KMS-11 (cell line): ENCODE data around the gene MRTFB.

Source experiments
- H2AFZ ChIP-seq: fragments of 200-600 bp; sonication (generic); 2 replicates; pipeline ENCODE4 v1.6.1; 2016; ENCODE audit warnings: antibody characterized with exemption, mixed run types, low read depth
- H3K27ac ChIP-seq: fragments of 200-600 bp; sonication (generic); 2 replicates; pipeline ENCODE4 v1.6.1; 2016; ENCODE audit warnings: mild to moderate bottlenecking, mixed run types
- H3K27me3 ChIP-seq: fragments of 200-600 bp; sonication (generic); 2 replicates; pipeline ENCODE4 v1.6.1; 2017; ENCODE audit warnings: mild to moderate bottlenecking, low read depth, mixed run types, moderate library complexity; ENCODE audit not compliant: insufficient read depth
- H3K36me3 ChIP-seq: fragments of 200-600 bp; sonication (generic); 2 replicates; pipeline ENCODE4 v1.6.1; 2017; ENCODE audit warnings: mild to moderate bottlenecking, mixed run types; ENCODE audit not compliant: insufficient read depth
- H3K4me1 ChIP-seq: fragments of 200-600 bp; sonication (generic); 2 replicates; pipeline ENCODE4 v1.6.1; 2016; ENCODE audit warnings: mild to moderate bottlenecking, low read depth, mixed run types; ENCODE audit not compliant: poor library complexity, severe bottlenecking
- H3K4me2 ChIP-seq: fragments of 200-600 bp; sonication (generic); 2 replicates; pipeline ENCODE4 v1.7.0; 2016; ENCODE audit warnings: mild to moderate bottlenecking, mixed run types
- H3K4me3 ChIP-seq: fragments of 200-600 bp; sonication (generic); IDR thresholded peaks from 2 replicates; pipeline ENCODE4 v1.6.1; 2017; ENCODE audit warnings: low read depth, low read length, mixed read lengths; ENCODE audit not compliant: insufficient read depth
- H3K79me2 ChIP-seq: fragments of 200-600 bp; sonication (generic); 2 replicates; pipeline ENCODE4 v1.6.1; 2016; ENCODE audit warnings: low read depth, mixed run types; ENCODE audit not compliant: insufficient read depth
- H3K9ac ChIP-seq: fragments of 200-600 bp; sonication (generic); 2 replicates; pipeline ENCODE4 v1.6.1; 2016; ENCODE audit warnings: mild to moderate bottlenecking, mixed run types
- H4K20me1 ChIP-seq: fragments of 200-600 bp; sonication (generic); 2 replicates; pipeline ENCODE4 v1.6.1; 2016; ENCODE audit warnings: mild to moderate bottlenecking, mixed run types; ENCODE audit not compliant: insufficient read depth
- TF ChIP-seq, protein P1 (sequence below): fragments of 200-600 bp; sonication (generic); conservative IDR thresholded peaks from 2 replicates; pipeline ENCODE4 v1.6.1; 2017; ENCODE audit warnings: low read depth, mild to moderate bottlenecking, antibody characterized with exemption, low read length, moderate library complexity, mixed read lengths

MRTFB gene

DNA sequence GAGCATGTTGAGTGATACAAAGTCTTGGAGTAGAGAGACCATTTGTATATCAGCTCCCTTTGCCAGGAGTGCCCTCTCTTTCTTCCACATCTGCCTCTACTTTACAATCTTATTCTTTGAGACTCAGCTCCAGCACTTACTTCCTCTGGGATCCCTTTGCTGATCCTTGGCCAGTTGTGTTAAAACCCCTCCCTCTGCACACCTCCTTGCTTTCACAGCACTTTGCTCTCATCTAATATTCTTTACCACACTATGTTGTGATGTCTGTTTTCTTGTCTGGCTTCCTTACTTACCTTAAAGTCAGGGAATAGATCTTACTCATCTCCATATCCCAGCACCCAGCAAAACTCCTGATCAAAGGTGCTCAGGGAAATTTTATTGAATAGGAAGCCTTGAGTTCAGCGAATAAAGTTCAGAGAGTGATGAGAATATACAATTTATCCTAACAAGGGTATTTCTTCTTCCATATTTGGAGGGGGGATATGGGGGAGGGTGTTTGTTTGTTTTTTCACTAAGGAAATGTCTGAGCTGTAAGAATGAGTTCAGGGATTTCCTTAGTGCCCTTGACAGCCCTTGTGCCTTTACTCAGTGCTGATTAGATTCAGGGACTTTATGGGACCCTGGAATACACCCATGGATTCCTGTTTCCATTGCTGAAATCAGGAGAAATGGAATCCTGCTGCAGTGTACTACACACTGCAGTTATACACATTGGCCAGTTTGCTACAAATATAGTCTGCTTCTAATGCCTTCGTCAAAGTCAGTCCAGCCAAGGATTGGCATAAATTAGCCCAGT is 32.0 kb downstream of the MRTFB start:
- peaks cover 14% of the 10 kb centered on the region; the same call in 1 of the 2 replicates for H3K79me2 ChIP-seq
- H3K9ac ChIP-seq = no peak overlapping the region
- H3K27ac ChIP-seq = no peak overlapping the region

DNA sequence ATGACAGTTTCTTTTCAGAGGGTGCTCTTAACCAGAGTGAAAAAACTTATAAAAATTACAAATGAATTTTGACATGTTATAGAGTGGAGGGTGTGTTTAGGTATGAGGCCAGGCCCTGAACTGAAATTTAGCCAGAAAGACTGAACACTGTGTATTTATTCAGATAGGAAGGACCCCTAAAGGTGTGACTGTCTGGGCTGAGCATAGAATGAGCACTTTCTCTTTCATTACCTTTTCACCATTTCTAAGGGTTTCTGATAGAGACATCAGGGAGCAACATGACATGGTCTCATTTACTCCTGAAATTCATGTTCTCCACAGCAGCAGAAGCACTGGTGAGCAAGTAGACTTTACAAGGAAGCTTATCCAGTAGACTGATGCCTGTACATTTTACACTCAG is 32.9 kb downstream of the MRTFB start:
- no peak overlapping the region for H2AFZ ChIP-seq
- no peak overlapping the region for H3K4me2 ChIP-seq
- H4K20me1 ChIP-seq = no peaks in the 10 kb centered on the region
- no peaks in the 10 kb centered on the region for H3K27me3 ChIP-seq
- no peaks in the 10 kb centered on the region for H3K36me3 ChIP-seq
- no peak overlapping the region for H3K27ac ChIP-seq
- H3K79me2 ChIP-seq = peaks cover 13% of the 10 kb centered on the region; the same call in 1 of the 2 replicates
- H3K4me1 ChIP-seq = peaks cover 30% of the 10 kb centered on the region
- H3K9ac ChIP-seq = no peak overlapping the region
- TF ChIP-seq, protein P1, sequence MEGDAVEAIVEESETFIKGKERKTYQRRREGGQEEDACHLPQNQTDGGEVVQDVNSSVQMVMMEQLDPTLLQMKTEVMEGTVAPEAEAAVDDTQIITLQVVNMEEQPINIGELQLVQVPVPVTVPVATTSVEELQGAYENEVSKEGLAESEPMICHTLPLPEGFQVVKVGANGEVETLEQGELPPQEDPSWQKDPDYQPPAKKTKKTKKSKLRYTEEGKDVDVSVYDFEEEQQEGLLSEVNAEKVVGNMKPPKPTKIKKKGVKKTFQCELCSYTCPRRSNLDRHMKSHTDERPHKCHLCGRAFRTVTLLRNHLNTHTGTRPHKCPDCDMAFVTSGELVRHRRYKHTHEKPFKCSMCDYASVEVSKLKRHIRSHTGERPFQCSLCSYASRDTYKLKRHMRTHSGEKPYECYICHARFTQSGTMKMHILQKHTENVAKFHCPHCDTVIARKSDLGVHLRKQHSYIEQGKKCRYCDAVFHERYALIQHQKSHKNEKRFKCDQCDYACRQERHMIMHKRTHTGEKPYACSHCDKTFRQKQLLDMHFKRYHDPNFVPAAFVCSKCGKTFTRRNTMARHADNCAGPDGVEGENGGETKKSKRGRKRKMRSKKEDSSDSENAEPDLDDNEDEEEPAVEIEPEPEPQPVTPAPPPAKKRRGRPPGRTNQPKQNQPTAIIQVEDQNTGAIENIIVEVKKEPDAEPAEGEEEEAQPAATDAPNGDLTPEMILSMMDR = no peak
- H3K4me3 ChIP-seq = no peak overlapping the region

More for the DNA sequence above, 32.0 kb downstream of the MRTFB start:
- no peaks in the 10 kb centered on the region for H4K20me1 ChIP-seq
- no peak overlapping the region for H3K4me3 ChIP-seq
- H3K4me2 ChIP-seq = no peak overlapping the region
- no peak overlapping the region for H2AFZ ChIP-seq
- H3K4me1 ChIP-seq = peaks cover 30% of the 10 kb centered on the region
- TF ChIP-seq, protein P1 = no peak
- H3K27me3 ChIP-seq = no peaks in the 10 kb centered on the region
- H3K36me3 ChIP-seq = no peaks in the 10 kb centered on the region

DNA sequence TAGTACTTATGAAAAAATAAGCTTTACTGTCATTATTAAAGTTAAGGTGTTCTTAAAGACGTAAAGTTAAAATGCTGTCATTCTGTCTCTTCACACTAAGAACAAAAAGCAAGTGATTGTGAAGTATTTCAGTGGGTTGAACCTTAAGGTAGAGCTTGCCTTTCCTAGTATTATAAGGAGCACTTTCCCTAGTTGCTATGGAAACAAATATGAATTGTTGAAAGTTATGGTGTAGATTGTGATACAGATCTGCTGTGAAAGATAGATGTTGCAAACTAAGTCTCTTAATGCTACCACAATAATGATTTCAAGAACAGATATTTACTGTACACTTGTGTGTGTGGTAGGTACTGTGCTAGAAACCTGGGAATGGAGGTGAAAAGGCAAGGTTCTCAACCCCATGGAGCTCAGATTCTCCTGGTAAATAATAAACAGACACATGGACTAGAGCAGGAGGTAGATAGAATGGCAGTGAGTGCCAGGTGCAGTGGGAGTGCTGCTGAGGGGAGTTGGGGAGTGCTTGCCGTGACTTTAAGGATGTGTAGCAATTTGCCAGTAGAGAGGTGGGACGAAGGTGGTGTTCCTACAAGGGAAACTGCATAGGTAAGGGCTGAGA is 34.7 kb downstream of the MRTFB start:
- H4K20me1 ChIP-seq = no peaks in the 10 kb centered on the region
- no peak overlapping the region for H3K9ac ChIP-seq
- no peaks in the 10 kb centered on the region for H3K27me3 ChIP-seq
- no peak overlapping the region for H2AFZ ChIP-seq
- no peak overlapping the region for H3K4me2 ChIP-seq
- H3K36me3 ChIP-seq = no peaks in the 10 kb centered on the region
- H3K79me2 ChIP-seq = no peaks in the 10 kb centered on the region; the same call in 1 of the 2 replicates
- H3K27ac ChIP-seq = no peak overlapping the region
- H3K4me3 ChIP-seq = no peak overlapping the region
- peaks cover 23% of the 10 kb centered on the region for H3K4me1 ChIP-seq
- TF ChIP-seq, protein P1 = no peak

DNA sequence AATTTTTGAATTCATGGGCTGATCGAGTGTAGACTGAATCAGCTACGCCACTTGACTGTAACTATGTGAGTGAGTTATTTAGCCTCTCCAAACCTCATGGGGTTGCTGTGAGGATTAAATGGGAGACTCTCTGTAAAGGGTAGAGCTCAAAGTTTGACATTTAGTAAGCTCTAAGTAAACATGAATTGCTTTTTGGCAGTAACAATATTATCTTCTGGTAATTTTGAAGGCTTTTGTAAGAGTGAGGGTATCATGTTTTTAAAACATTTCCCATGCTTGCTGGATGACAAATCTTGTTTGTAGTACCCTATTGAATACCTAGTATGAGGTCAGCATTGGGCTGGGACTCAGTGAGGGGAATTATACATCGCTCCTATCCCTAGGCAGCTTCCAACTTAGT is 35.3 kb downstream of the MRTFB start:
- H4K20me1 ChIP-seq = no peaks in the 10 kb centered on the region
- no peak overlapping the region for H3K9ac ChIP-seq
- H2AFZ ChIP-seq = no peak overlapping the region
- H3K4me1 ChIP-seq = peaks cover 17% of the 10 kb centered on the region
- H3K79me2 ChIP-seq = no peaks in the 10 kb centered on the region; the same call in 1 of the 2 replicates
- H3K4me2 ChIP-seq = no peak overlapping the region
- H3K27ac ChIP-seq = no peak overlapping the region
- H3K36me3 ChIP-seq = no peaks in the 10 kb centered on the region
- TF ChIP-seq, protein P1 = no peak
- H3K4me3 ChIP-seq = no peak overlapping the region
- no peaks in the 10 kb centered on the region for H3K27me3 ChIP-seq
